HL-60 (cell line): ENCODE results near the gene SLC39A3.

Experiments used
- POLR2AphosphoS5 ChIP-seq: IDR thresholded peaks from 2 replicates; pipeline ENCODE4 v1.6.1; 2012; ENCODE audit warnings: low read depth
- SPI1 ChIP-seq: IDR thresholded peaks from 2 replicates; pipeline ENCODE4 v1.6.1; 2012; ENCODE audit warnings: low read depth, mild to moderate bottlenecking, borderline replicate concordance
- TF ChIP-seq, protein P1 (sequence below): IDR thresholded peaks from one replicate; pipeline ENCODE4 v1.5.1; 2011; ENCODE audit warnings: low read length, control low read depth, inconsistent platforms; ENCODE audit not compliant: insufficient read depth
- TF ChIP-seq, protein P2 (sequence below): IDR thresholded peaks from 2 replicates; pipeline ENCODE4 v1.6.1; 2012; ENCODE audit warnings: low read depth; ENCODE audit not compliant: insufficient replicate concordance

DNA sequence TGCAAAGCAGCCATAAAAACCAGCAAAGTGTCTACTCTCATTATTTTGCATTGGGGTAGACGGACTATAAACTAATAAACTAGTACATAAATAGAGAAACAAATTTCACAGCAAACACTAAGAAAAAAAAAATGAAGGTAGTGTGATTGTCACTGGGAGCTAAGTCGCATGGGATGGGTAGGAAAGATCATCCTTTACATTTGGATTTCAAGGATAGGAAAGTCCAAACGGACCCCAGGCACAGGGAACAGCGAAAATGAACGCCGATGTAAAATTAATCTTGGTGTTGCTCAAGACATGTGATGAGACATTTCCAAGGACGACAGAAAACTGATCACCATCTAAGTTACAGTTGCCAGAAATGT, 43.9 kb upstream of the SLC39A3 start:
- TF ChIP-seq, protein P1, sequence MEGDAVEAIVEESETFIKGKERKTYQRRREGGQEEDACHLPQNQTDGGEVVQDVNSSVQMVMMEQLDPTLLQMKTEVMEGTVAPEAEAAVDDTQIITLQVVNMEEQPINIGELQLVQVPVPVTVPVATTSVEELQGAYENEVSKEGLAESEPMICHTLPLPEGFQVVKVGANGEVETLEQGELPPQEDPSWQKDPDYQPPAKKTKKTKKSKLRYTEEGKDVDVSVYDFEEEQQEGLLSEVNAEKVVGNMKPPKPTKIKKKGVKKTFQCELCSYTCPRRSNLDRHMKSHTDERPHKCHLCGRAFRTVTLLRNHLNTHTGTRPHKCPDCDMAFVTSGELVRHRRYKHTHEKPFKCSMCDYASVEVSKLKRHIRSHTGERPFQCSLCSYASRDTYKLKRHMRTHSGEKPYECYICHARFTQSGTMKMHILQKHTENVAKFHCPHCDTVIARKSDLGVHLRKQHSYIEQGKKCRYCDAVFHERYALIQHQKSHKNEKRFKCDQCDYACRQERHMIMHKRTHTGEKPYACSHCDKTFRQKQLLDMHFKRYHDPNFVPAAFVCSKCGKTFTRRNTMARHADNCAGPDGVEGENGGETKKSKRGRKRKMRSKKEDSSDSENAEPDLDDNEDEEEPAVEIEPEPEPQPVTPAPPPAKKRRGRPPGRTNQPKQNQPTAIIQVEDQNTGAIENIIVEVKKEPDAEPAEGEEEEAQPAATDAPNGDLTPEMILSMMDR, result no peak
- TF ChIP-seq POLR2AphosphoS5 (no peak), SPI1 (no peak)
- TF ChIP-seq, protein P2, sequence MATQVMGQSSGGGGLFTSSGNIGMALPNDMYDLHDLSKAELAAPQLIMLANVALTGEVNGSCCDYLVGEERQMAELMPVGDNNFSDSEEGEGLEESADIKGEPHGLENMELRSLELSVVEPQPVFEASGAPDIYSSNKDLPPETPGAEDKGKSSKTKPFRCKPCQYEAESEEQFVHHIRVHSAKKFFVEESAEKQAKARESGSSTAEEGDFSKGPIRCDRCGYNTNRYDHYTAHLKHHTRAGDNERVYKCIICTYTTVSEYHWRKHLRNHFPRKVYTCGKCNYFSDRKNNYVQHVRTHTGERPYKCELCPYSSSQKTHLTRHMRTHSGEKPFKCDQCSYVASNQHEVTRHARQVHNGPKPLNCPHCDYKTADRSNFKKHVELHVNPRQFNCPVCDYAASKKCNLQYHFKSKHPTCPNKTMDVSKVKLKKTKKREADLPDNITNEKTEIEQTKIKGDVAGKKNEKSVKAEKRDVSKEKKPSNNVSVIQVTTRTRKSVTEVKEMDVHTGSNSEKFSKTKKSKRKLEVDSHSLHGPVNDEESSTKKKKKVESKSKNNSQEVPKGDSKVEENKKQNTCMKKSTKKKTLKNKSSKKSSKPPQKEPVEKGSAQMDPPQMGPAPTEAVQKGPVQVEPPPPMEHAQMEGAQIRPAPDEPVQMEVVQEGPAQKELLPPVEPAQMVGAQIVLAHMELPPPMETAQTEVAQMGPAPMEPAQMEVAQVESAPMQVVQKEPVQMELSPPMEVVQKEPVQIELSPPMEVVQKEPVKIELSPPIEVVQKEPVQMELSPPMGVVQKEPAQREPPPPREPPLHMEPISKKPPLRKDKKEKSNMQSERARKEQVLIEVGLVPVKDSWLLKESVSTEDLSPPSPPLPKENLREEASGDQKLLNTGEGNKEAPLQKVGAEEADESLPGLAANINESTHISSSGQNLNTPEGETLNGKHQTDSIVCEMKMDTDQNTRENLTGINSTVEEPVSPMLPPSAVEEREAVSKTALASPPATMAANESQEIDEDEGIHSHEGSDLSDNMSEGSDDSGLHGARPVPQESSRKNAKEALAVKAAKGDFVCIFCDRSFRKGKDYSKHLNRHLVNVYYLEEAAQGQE, result no peak
